ENCODE results near the gene ACACA.
"Not testable (repeated sequence)": the region's sequence is repeated elsewhere in the genome, so short reads cannot be mapped to it uniquely, and the experiment has no call there.

Gene ACACA

DNA sequence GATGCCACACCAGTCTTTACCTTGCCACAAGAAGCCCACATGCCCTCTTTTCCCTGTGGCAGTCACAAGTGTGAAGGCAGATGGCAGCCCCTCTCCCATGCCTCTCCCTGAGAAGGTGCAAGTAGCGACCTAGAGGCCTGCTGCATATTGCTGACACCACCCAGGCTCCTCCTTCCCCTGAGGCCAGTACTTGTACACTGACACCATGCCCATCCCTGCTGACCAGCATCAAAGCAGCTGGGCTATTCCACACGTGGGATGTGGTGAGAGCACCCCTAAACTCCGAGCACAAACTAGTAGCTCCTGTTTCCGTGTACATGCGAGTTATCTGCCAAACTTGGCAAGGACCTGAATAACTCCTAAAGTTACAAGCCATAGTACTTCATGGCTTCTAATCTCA lies 308.5 kb downstream of the ACACA start:
- no peak for DNase-seq (ENCODE audit: low read depth)

DNA sequence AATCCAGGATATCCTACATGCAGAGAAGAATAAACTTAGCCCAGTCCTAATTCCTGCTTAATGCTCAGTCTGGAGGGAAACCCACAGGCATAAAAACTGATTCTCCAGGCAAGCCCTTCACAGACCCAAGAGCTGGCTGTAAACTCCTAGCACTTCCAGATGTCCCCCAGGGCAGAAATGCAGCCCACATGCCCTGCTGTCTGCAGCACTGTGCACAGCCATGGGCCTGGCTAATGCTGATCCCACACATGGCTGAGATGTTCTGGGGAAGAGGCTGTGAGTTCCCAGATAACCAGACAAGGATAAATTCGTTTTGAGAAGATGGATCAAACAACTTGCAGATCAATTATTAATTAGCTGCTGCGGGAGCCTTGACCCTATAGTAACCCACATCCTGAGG lies 309.5 kb downstream of the ACACA start:
- DNase-seq (ENCODE audit: low read depth) = no peak

DNA sequence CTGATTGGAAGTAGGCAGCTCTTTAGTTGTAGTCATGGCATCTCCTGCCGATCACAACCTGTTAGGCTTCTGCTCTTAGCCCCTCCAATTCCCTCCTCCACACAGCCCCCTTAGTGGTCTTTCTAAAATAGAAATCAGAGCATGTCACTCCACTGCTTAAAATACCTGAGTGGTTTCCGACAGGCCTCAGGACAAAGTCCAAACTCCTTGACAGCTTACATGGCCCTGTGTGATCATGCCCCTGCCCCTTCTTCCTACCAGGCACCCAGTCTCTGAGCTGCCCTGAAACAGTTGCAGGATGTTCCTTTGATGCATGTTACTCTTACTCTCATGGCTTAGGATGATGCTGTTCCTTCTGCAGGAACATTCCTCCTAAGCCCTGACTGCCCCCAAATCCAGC lies 310.6 kb downstream of the ACACA start:
- no peak for DNase-seq (ENCODE audit: low read depth)

- no peak for DNase-seq (ENCODE audit: low read depth)
Measured at GRCh38 chr17:37094391-37094790, 312.2 kb downstream of the ACACA start.

GRCh38 chr17:37092701-37093100 lies 313.9 kb downstream of the ACACA start:
- no peak for DNase-seq (ENCODE audit: low read depth)

- no peak for DNase-seq (ENCODE audit: low read depth)
Measured at GRCh38 chr17:37092071-37092470, 314.6 kb downstream of the ACACA start.

GRCh38 chr17:37090941-37091340 lies 315.7 kb downstream of the ACACA start:
- DNase-seq (ENCODE audit: low read depth) = no peak

DNA sequence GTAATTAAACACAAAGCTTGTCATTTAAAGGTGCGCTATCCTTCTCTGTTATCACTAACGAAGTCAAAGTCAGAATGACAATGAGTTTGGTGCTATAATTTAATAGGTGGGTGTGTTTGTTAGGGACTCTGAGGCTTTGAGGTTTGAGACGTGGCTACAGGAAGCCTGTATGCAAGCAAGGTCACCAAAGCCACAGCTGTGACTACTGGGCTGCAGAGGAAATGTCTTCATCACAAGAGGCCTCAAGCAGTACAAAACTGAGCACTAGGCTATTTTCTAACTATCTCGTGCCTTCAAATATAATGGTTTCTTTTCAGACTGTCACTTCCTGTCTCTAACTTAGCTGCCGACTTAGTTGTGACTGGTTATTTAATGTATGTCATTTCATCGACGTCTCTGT lies 316.7 kb downstream of the ACACA start:
- DNase-seq (ENCODE audit: low read depth) = no peak

DNA sequence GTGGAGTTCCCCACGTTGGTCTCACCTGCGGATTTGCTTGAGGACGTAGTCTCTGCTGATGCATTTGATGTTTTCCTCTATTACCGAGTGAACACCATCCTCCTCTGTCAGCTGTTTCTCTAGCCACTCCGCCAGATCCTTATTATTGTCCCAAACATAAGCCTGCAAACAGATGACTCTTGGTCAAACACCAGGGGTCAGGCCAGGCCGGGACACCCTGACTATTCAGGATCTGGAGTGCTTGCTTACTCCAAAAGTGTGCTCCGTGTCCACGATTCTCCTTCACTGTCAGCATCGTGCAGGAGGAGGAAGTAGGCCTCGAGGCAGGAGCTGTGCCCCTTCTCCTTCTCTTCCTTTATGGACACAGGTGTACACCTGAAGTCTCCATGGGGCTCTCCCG lies 317.7 kb downstream of the ACACA start:
- DNase-seq (ENCODE audit: low read depth) = no peak

- DNase-seq (ENCODE audit: low read depth) = no peak
Measured at GRCh38 chr17:37088459-37088858, 318.2 kb downstream of the ACACA start.

DNA sequence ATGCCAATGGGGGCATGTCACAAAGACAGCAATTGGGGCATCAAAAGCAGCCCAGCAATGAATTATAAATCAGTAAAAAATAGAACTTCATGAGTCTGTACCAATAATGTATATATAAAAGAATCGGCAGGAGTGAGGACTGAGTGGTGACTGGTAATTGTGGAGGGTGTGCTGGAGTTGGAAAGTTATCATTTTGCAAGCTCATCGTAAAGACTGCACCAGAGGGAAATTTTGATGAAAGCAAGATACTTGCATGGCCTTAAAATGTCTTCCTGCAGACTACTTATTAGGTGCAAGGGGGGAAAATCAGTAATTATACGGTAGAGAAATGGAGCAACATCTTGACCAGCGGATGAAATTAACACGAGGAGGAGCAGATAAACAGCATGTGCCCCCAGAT lies 319.0 kb downstream of the ACACA start:
- DNase-seq (ENCODE audit: low read depth) = no peak

DNA sequence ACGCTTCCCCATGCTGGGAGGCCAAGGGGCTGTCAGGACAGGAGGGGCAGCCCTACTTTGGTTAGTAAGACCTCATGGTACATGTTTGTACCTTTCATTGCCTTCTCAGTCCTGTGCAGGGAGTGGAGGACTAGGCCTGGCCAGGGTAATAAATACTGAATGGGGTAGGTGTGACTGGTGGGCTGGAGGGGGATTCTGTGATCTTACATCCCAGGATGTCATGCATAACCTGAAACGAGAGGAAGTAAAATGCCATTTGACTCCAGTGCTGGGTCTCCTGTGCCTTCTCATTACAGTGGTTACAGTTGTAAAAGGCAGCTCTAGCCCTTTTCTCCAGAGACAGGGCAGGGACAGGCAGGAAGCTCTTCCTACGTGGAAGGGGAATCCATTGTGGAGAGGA lies 319.7 kb downstream of the ACACA start:
- DNase-seq (ENCODE audit: low read depth) = no peak

DNA sequence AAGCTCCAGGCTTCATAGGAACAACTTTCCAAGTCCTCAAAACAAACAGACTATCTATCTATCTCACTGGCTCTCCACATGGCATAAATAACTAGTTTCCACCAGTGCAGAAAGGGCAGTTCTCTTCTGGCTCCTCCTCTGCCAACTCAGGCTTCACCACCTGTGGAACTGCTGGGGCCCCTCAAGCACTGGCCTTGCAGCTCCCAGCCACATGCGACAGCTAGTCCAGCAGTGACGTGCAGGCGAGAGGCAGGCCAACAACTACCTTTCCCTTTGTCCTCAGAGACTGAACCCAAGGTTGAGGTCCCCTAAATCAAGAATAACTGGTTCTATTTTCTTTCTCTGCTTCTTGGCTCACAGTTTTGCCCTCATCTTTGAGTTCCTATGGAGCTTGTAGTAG lies 320.3 kb downstream of the ACACA start:
- DNase-seq (ENCODE audit: low read depth) = no peak

DNA sequence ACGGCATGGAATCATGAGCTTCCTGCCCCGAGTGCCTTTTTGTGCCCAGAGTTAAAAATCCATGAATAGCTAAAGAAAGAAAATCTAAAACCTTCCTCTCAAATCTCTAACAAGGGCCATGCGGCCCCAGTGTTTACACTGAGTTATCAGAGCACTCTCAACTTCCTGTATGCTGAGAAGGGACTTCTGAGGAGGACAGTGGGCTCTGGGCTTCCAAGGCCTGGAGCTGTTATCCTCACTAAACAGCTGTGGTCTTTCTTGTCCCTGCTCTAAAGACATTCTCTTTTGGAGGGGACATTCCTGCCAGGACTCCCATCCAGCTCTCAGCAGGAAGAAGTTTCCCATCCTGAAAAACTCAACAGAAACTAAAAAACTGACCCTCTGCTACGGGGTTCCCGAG lies 322.3 kb downstream of the ACACA start:
- no peak for DNase-seq (ENCODE audit: low read depth)

- DNase-seq (ENCODE audit: low read depth) = no peak
Measured at GRCh38 chr17:37083456-37083855, 323.2 kb downstream of the ACACA start.

DNA sequence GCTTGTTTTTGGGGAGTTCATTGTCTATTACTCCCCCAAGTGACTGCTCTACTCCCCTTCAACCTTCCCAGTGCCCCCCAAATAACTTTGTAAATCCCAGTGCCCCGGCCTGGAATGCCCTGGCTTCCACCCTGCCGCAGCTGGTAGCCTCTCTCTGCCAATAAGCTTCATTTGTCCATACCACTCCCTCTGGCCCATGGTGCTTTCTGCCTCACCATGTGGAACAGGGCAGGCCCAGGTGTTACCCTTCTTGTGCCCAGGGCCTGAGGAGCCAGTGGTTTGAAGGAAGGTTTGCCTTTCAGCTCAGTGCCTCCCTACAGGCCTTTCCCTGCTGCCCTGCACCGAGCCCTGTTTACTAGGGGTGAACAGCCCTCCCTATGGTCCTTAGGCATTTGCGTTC lies 323.7 kb downstream of the ACACA start:
- DNase-seq (ENCODE audit: low read depth) = no peak

GRCh38 chr17:37082311-37082860 lies 324.2 kb downstream of the ACACA start:
- DNase-seq (ENCODE audit: low read depth) = no peak

GRCh38 chr17:37081287-37081686 lies 325.3 kb downstream of the ACACA start:
- no peak for DNase-seq (ENCODE audit: low read depth)

GRCh38 chr17:37079735-37080134 lies 326.9 kb downstream of the ACACA start:
- DNase-seq (ENCODE audit: low read depth) = no peak

GRCh38 chr17:37079065-37079708 lies 327.4 kb downstream of the ACACA start:
- DNase-seq (ENCODE audit: low read depth) = no peak

DNA sequence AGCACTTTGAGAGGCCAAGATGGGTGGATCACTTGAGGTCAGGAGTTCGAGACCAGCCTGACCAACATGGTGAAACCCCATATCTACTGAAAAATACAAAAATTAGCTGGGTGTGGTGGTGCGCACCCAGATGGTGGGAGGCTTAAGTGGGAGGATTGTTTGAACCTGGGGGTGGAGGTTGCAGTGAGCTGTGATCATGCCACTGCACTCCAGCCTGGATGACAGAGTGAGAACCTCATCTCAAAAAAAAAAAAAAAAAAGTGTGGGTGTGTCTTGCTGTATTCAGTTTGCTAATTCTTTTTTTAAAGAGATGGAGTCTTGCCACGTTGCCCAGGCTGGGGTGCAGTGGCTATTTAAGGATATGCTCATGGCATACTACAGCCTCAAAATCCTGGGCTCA lies 333.2 kb downstream of the ACACA start:
- DNase-seq (ENCODE audit: low read depth) = not testable (repeated sequence)

DNA sequence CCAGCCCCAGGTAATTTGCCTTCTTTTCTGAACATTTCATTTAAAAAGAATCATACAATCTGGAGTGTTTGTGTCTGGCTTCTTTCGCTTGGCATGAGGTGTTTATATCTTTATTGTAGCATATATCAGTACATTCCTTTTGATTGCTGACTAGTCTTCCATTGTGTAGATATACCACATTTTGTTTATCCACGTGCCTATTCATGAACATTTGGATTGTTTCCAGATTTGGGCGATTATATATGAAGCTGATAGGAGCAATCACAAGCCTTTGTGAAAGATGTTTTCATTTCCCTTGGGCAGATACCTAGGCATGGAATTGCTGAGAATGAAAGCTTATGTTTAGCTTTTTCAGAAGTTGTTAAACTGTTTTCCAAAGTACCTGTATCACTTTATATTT lies 337.5 kb downstream of the ACACA start:
- DNase-seq (ENCODE audit: low read depth) = no peak

- no peak for DNase-seq (ENCODE audit: low read depth)
Measured at GRCh38 chr17:37068266-37068665, 338.4 kb downstream of the ACACA start.

- DNase-seq (ENCODE audit: low read depth) = no peak
Measured at GRCh38 chr17:37067555-37068111, 339.0 kb downstream of the ACACA start.
